Measurements from ENCODE around the gene PDLIM1. TPM values are rescaled to one million over a fixed set of nuclear protein-coding genes. Genes with fewer than 3 reads are reported as not detected.

Gene PDLIM1
- total and polyA plus RNA-seq, 3 experiments from 2014 or later = 0.88 to 11.7 (median 1.4) TPM

DNA sequence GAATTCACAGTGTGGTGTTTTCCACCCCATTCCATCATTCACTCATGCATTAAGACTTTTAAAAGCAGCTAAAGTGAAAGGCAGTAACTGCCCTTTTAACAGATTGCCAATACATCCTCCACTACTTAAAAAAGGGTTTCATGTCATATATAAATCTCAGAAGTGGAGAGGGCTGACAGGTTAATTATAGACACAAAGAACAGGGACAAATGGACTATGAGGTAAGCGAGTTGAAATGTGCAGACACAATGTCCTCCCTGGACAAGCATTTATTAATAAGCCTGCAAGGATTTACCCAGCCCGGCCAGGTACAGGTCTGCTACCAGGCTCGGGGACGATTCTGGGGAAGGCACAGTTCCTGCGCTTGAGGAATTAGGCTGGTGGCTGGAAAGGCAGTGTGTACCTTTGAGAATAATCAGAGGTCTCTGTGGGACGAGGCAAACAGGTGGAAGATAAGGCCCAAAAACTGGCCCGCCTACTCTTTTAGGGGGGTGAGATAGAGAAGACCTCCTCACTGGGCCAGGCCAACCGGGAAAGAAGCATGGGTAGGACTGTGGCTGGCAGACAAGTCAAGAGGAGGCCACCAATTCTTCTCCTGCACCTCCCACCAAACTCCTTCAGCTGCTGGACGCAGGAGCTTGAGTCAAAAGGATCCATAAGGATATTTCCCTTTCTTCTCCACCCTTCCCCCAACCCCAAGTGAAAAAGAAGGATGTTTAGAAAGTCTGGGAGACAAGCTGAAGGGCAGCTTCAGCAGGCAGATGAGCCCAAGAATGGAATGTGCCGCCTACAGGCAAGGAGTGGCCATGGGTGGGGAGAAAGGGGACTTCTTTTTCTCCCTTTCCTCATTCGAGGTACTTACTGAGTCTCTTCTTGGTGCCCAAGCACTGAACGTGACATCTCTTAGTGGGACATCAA, 1.5 kb downstream of the PDLIM1 start:
- no peak for DNase-seq
- H3K4me1 Mint-ChIP-seq = peaks cover 19 to 36% (median 25%) of the 10 kb centered on the region in 3 donors
- peak overlapping the region in 2 of 8 donors; percentile 17 to 36 for H3K27ac Mint-ChIP-seq
- H3K36me3 Mint-ChIP-seq = no peaks in the 10 kb centered on the region
- no peak overlapping the region for H3K4me3 ChIP-seq (ENCODE audit: low read length)
- no peaks in the 10 kb centered on the region for H3K9me3 ChIP-seq (ENCODE audit: low read length)
- peak overlapping the region; percentile 11 for H3K27ac ChIP-seq (ENCODE audit: low read depth, low read length)
- peak overlapping the region; percentile 59 to 86 (median 81) for H3K4me3 Mint-ChIP-seq
- no peaks in the 10 kb centered on the region for H3K27me3 ChIP-seq (ENCODE audit: insufficient read depth, low read length, poor library complexity, severe bottlenecking)
- H3K36me3 ChIP-seq (ENCODE audit: insufficient read depth, low read length) = no peaks in the 10 kb centered on the region
- ChIA-PET POLR2A (no interaction called here), CTCF (no interaction called here)
- H3K9me3 Mint-ChIP-seq = peaks cover 0 to 2% (median 0%) of the 10 kb centered on the region in 5 donors
- peaks cover 4 to 32% of the 10 kb centered on the region in 2 donors for H3K27me3 Mint-ChIP-seq
- no peaks in the 10 kb centered on the region for H3K4me1 ChIP-seq (ENCODE audit: insufficient read depth, low read length)

DNA sequence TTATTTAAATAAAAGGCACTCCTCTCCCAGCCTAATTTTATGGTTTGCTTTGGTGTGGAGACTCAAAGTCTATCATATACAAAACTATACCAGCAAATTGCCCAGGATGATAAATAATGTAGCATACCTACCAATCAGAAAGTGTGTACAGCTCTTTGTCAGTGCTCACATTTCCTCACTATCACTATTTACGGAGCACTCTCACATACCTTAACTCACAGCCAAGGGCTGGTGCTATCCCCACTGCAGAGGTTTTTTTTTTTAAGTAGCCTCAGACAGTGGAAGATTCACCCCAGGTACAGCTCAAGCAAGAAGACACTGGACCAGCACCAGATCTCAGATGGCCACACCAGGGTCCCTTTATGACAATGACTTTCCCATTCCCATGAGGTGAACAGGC, 2.5 kb downstream of the PDLIM1 start:
- H3K4me3 ChIP-seq (ENCODE audit: low read length) = no peak overlapping the region
- no peaks in the 10 kb centered on the region for H3K4me1 ChIP-seq (ENCODE audit: insufficient read depth, low read length)
- H3K9me3 Mint-ChIP-seq = peaks cover 0 to 2% (median 0%) of the 10 kb centered on the region in 5 donors
- H3K4me3 Mint-ChIP-seq = peak overlapping the region in 2 of 7 donors; percentile 8 to 28
- POLR2A ChIA-PET = no interaction called here
- H3K27ac Mint-ChIP-seq = no peak overlapping the region
- no peaks in the 10 kb centered on the region for H3K36me3 ChIP-seq (ENCODE audit: insufficient read depth, low read length)
- H3K36me3 Mint-ChIP-seq = no peaks in the 10 kb centered on the region
- H3K27me3 ChIP-seq (ENCODE audit: insufficient read depth, low read length, poor library complexity, severe bottlenecking) = no peaks in the 10 kb centered on the region
- no peaks in the 10 kb centered on the region for H3K9me3 ChIP-seq (ENCODE audit: low read length)
- peaks cover 19 to 32% (median 20%) of the 10 kb centered on the region in 3 donors for H3K4me1 Mint-ChIP-seq
- CTCF ChIA-PET = no interaction called here
- DNase-seq = no peak
- H3K27ac ChIP-seq (ENCODE audit: low read depth, low read length) = no peak overlapping the region
- peaks cover 4 to 25% of the 10 kb centered on the region in 2 donors for H3K27me3 Mint-ChIP-seq

DNA sequence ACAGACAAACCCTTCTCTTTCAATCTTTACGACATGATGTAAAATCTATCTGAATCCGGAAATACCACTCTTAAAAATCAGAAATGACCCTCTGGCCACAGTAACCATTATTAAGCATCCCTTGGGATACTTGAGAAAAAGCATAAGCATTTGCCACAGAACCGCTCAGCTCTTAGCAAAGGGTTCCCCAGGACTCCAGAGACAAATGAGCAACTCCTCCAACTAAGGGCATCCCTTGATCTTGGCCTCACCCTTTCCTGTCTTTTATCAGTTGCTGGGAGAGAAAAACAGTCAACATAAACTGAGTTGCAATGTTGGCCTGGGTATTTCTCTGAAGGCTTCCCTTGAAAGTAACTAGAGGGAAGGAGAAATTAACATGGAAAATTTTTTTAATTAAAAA, 3.5 kb downstream of the PDLIM1 start:
- Mint-ChIP-seq H3K4me1 (peaks cover 19 to 30% (median 20%) of the 10 kb centered on the region in 3 donors), H3K9me3 (peaks cover 0 to 2% (median 0%) of the 10 kb centered on the region in 5 donors), H3K4me3 (no peak overlapping the region), H3K27me3 (peaks cover 4 to 19% of the 10 kb centered on the region in 2 donors), H3K36me3 (no peaks in the 10 kb centered on the region), H3K27ac (peak overlapping the region in 1 of 8 donors; percentile 30)
- no peak overlapping the region for H3K27ac ChIP-seq (ENCODE audit: low read depth, low read length)
- H3K9me3 ChIP-seq (ENCODE audit: low read length) = no peaks in the 10 kb centered on the region
- no peaks in the 10 kb centered on the region for H3K36me3 ChIP-seq (ENCODE audit: insufficient read depth, low read length)
- H3K27me3 ChIP-seq (ENCODE audit: insufficient read depth, low read length, poor library complexity, severe bottlenecking) = no peaks in the 10 kb centered on the region
- ChIA-PET POLR2A (no interaction called here), CTCF (no interaction called here)
- no peaks in the 10 kb centered on the region for H3K4me1 ChIP-seq (ENCODE audit: insufficient read depth, low read length)
- no peak overlapping the region for H3K4me3 ChIP-seq (ENCODE audit: low read length)
- no peak for DNase-seq

DNA sequence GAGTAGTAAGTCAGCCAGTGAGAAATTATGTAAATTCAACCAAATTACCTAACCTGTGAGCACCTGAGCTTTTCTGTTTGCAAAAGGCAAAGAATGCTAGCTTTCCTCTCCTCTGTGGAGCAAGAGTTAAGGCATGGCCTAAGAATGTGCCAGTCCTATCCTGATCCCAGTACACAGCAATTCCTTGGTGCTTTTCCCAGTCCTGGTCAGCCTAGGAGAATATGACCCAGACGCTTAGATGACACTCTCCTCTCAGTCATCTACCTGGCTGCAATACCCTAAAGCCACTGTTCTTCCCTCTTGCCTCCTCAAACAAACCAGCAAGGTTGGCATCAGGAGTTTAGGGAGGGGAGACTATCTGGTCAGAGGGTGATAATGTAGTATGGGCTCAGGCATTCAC, 4.1 kb downstream of the PDLIM1 start:
- POLR2A ChIA-PET = no interaction called here
- H3K4me1 ChIP-seq (ENCODE audit: insufficient read depth, low read length) = no peaks in the 10 kb centered on the region

DNA sequence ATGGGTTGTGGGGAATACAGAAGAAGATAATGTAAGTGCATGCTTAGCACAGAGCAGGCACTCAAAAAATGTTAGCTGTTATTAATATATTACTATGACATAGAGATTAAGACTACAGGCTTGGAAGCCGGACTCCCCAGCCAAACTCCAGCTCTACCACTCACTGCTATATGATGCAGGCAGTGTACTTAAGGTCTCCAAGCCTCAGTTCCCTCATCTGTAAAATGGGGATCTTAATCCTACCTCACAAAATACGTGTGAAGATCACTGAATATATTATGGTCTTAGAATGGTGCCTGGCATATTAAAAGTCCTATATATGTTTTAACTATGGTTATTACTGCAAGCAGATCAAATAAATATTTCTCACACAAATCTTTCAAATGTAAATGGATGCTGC, 5.2 kb downstream of the PDLIM1 start:
- Mint-ChIP-seq H3K27me3 (peaks cover 4 to 10% of the 10 kb centered on the region in 2 donors), H3K4me1 (peaks cover 12 to 20% (median 15%) of the 10 kb centered on the region in 3 donors)
- POLR2A ChIA-PET = no interaction called here

More for the DNA sequence above, 4.1 kb downstream of the PDLIM1 start:
- Histone ChIP-seq H3K4me3 (ENCODE audit: low read length) (no peak overlapping the region), H3K9me3 (ENCODE audit: low read length) (no peaks in the 10 kb centered on the region), H3K27me3 (ENCODE audit: insufficient read depth, low read length, poor library complexity, severe bottlenecking) (no peaks in the 10 kb centered on the region), H3K27ac (ENCODE audit: low read depth, low read length) (no peak overlapping the region), H3K36me3 (ENCODE audit: insufficient read depth, low read length) (no peaks in the 10 kb centered on the region)
- CTCF ChIA-PET = interaction anchor here (0.7 kb wide), 1 partner anchor 8 kb away, joined by 3 read pairs; no protein-coding TSS in a partner anchor
- Mint-ChIP-seq H3K27ac (no peak overlapping the region), H3K4me3 (no peak overlapping the region), H3K9me3 (no peaks in the 10 kb centered on the region), H3K27me3 (peaks cover 4 to 15% of the 10 kb centered on the region in 2 donors), H3K36me3 (no peaks in the 10 kb centered on the region), H3K4me1 (peaks cover 18 to 26% (median 19%) of the 10 kb centered on the region in 3 donors)
- no peak for DNase-seq

DNA sequence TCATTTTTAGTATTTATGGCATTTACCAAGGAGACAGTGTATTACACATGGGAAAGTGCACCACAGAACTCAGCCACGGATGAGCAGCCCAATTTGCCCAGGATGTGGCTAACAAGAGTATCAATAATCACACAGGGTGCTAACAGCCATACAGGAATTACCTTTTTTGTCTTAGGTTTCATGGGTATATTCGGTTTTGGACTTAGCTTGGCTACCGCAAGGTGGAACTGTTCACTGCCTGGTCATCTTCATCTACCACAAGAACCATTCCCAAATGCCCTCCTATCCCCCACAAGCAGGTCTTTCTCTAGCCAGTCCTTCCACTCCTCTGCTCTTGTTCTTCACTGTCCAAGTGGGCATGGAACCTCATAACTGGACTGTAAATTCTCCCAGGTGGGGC, 6.0 kb downstream of the PDLIM1 start:
- ChIA-PET CTCF (interaction anchor here (1.3 kb wide), 1 partner anchor 10 kb away, joined by 3 read pairs; no protein-coding TSS in a partner anchor), POLR2A (no interaction called here)
- H3K27ac ChIP-seq (ENCODE audit: low read depth, low read length) = no peak overlapping the region
- H3K4me1 ChIP-seq (ENCODE audit: insufficient read depth, low read length) = no peaks in the 10 kb centered on the region
- Mint-ChIP-seq H3K27ac (no peak overlapping the region), H3K36me3 (no peaks in the 10 kb centered on the region), H3K9me3 (no peaks in the 10 kb centered on the region), H3K4me3 (no peak overlapping the region), H3K27me3 (peaks cover 0 to 6% of the 10 kb centered on the region in 2 donors), H3K4me1 (peaks cover 10 to 14% (median 12%) of the 10 kb centered on the region in 3 donors)
- no peaks in the 10 kb centered on the region for H3K27me3 ChIP-seq (ENCODE audit: insufficient read depth, low read length, poor library complexity, severe bottlenecking)
- no peak overlapping the region for H3K4me3 ChIP-seq (ENCODE audit: low read length)
- DNase-seq = no peak
- no peaks in the 10 kb centered on the region for H3K9me3 ChIP-seq (ENCODE audit: low read length)
- no peaks in the 10 kb centered on the region for H3K36me3 ChIP-seq (ENCODE audit: insufficient read depth, low read length)

More for the DNA sequence above, 5.2 kb downstream of the PDLIM1 start:
- Histone ChIP-seq H3K4me1 (ENCODE audit: insufficient read depth, low read length) (no peaks in the 10 kb centered on the region), H3K9me3 (ENCODE audit: low read length) (no peaks in the 10 kb centered on the region), H3K27me3 (ENCODE audit: insufficient read depth, low read length, poor library complexity, severe bottlenecking) (no peaks in the 10 kb centered on the region), H3K36me3 (ENCODE audit: insufficient read depth, low read length) (no peaks in the 10 kb centered on the region), H3K4me3 (ENCODE audit: low read length) (no peak overlapping the region), H3K27ac (ENCODE audit: low read depth, low read length) (no peak overlapping the region)
- H3K36me3 Mint-ChIP-seq = no peaks in the 10 kb centered on the region
- no peak overlapping the region for H3K4me3 Mint-ChIP-seq
- no peak overlapping the region for H3K27ac Mint-ChIP-seq
- no peaks in the 10 kb centered on the region for H3K9me3 Mint-ChIP-seq
- no peak for DNase-seq
- CTCF ChIA-PET = interaction anchor here (1.3 kb wide), 1 partner anchor 9 kb away, joined by 3 read pairs; no protein-coding TSS in a partner anchor

DNA sequence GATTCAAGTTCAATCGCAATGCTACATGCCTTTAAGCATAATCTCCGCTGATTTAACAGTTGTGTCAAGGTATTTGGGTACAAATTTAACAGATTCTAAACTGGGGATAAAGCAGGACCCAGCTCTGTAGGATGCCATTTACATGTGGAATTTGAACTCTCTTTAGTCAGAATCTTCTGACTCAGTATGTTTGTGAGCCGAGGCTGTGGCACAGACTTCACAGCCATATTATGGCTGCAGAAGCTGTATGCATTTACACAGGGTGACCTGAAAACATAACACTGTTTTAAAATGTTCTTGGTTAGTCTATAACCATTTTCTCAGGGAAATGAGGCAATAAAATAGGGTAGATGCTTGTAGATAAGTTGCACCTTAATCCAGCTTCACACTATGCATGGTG, 8.7 kb downstream of the PDLIM1 start:
- no peaks in the 10 kb centered on the region for H3K27me3 ChIP-seq (ENCODE audit: insufficient read depth, low read length, poor library complexity, severe bottlenecking)
- no peak overlapping the region for H3K27ac ChIP-seq (ENCODE audit: low read depth, low read length)
- no peaks in the 10 kb centered on the region for H3K9me3 ChIP-seq (ENCODE audit: low read length)
- Mint-ChIP-seq H3K9me3 (no peaks in the 10 kb centered on the region), H3K27ac (no peak overlapping the region), H3K36me3 (no peaks in the 10 kb centered on the region), H3K4me3 (no peak overlapping the region), H3K4me1 (peaks cover 6 to 7% (median 6%) of the 10 kb centered on the region in 3 donors), H3K27me3 (no peaks in the 10 kb centered on the region)
- H3K36me3 ChIP-seq (ENCODE audit: insufficient read depth, low read length) = no peaks in the 10 kb centered on the region
- POLR2A ChIA-PET = no interaction called here
- CTCF ChIA-PET = no interaction called here
- DNase-seq = no peak
- H3K4me3 ChIP-seq (ENCODE audit: low read length) = no peak overlapping the region
- H3K4me1 ChIP-seq (ENCODE audit: insufficient read depth, low read length) = no peaks in the 10 kb centered on the region

DNA sequence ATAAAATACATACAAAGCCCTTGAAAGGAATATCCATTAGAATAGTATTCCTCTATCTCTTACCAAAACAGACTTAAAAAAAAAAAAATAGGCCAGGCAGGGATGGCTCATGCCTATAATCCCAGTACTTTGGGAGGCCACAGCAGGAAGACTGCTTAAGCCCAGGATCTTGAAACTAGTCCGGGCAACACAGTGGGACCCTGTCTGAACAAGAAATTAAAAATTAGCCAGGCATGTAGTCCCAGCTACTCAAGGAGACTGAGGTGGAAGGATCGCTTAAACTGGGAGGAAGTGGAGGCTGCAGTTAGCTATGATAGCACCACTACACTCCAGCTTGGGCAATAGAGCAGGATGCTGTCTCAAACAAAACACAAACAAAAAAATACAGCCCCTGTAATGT, 9.6 kb downstream of the PDLIM1 start:
- Histone ChIP-seq H3K36me3 (ENCODE audit: insufficient read depth, low read length) (no peaks in the 10 kb centered on the region), H3K4me3 (ENCODE audit: low read length) (no peak overlapping the region), H3K9me3 (ENCODE audit: low read length) (no peaks in the 10 kb centered on the region), H3K27me3 (ENCODE audit: insufficient read depth, low read length, poor library complexity, severe bottlenecking) (no peaks in the 10 kb centered on the region), H3K27ac (ENCODE audit: low read depth, low read length) (no peak overlapping the region), H3K4me1 (ENCODE audit: insufficient read depth, low read length) (no peaks in the 10 kb centered on the region)
- POLR2A ChIA-PET = no interaction called here
- Mint-ChIP-seq H3K27ac (no peak overlapping the region), H3K9me3 (no peaks in the 10 kb centered on the region), H3K4me1 (peaks cover 6 to 7% (median 6%) of the 10 kb centered on the region in 3 donors), H3K27me3 (no peaks in the 10 kb centered on the region), H3K4me3 (no peak overlapping the region), H3K36me3 (no peaks in the 10 kb centered on the region)
- CTCF ChIA-PET = no interaction called here
- no peak for DNase-seq
